Fibroblast of lung (primary cell): Measurements from ENCODE around the gene METTL26.

Experiments used
- CTCF ChIP-seq, 2 donors: IDR thresholded peaks in 1 of 2; conservative IDR thresholded peaks in 1 of 2; 1 replicate in 1 of 2; 2 replicates in 1 of 2; pipeline ENCODE4 v1.5.1; 2011 to 2012; ENCODE audit warnings: low read length in 2 of 2, control low read depth in 1 of 2, inconsistent platforms in 1 of 2, low read depth in 1 of 2, mild to moderate bottlenecking in 1 of 2
- EZH2 ChIP-seq: IDR thresholded peaks from 2 replicates; pipeline ENCODE4 v1.5.1; 2012; ENCODE audit warnings: low read length, control low read depth, mild to moderate bottlenecking; ENCODE audit errors: missing control alignments

- TF ChIP-seq CTCF (conservative IDR thresholded peaks at IDR 0.05 in 1 of 2, IDR thresholded peaks at IDR 0.05 in 1 of 2; ENCODE audit: low read depth in 1 of 2, low read length in 2 of 2) (no peak), EZH2 (no peak)
These were observed 28.1 kb downstream of the METTL26 start for GRCh38 chr16:608019-608418.
